Left lung (tissue), 10 donors: ENCODE data around the gene CABLES1. TPM values are rescaled to one million over a fixed set of nuclear protein-coding genes. Genes with fewer than 3 reads are reported as not detected.

Source experiments
- ATAC-seq: fragments of 200-7000 bp; cut with Tn5 transposase; one replicate; pipeline ENCODE4 v1.9.1; 2020; ENCODE audit warnings: moderate library complexity
- DNase-seq, 4 donors: peaks; one replicate each; pipeline ENCODE4 v3.0.0-alpha.2; 2013 to 2020
- H3K27ac ChIP-seq, 2 donors: fragments of 200-600 bp; sonication (generic) in 1 of 2; one replicate each; pipeline versions ENCODE4 v1.5.0 to v1.8.0; 2020 to 2021
- H3K27me3 ChIP-seq, 2 donors: fragments of 200-600 bp; sonication (generic) in 1 of 2; one replicate each; pipeline versions ENCODE4 v1.5.0 to v1.8.0; 2020 to 2021
- H3K36me3 ChIP-seq, 2 donors: fragments of 200-600 bp; sonication (generic) in 1 of 2; one replicate each; pipeline versions ENCODE4 v1.5.0 to v1.8.0; 2020 to 2021
- H3K4me1 ChIP-seq, 2 donors: fragments of 200-600 bp; one replicate each; pipeline ENCODE4 v1.8.0; 2021
- H3K4me3 ChIP-seq, 2 donors: fragments of 200-600 bp; sonication (generic) in 1 of 2; one replicate each; pipeline versions ENCODE4 v1.5.0 to v1.8.0; 2020 to 2021; ENCODE audit warnings: mild to moderate bottlenecking in 1 of 2
- H3K9me3 ChIP-seq, 2 donors: fragments of 200-600 bp; sonication (generic) in 1 of 2; one replicate each; pipeline versions ENCODE4 v1.5.0 to v1.8.0; 2020 to 2021
- CTCF ChIP-seq, 2 donors: fragments of 200-600 bp; sonication (generic) in 1 of 2; IDR thresholded peaks; one replicate each; pipeline versions ENCODE4 v1.5.0 to v1.8.0; 2021; ENCODE audit warnings: antibody characterized with exemption in 2 of 2
- intact Hi-C, 2 donors: fragments of 100-400 bp; cut with DNase I; formaldehyde crosslinking; loops; one replicate each; pipeline versions ENCODE4 v1.11.2 to v1.14.2; 2022
- polyA plus RNA-seq, 6 donors: library from polyadenylated mRNA; unstranded; fragments of 120-200 nt; gene quantifications; one replicate each; pipeline ENCODE4 v1.2.1, GENCODE V29; 2013; ENCODE audit not compliant: insufficient read length in 6 of 6
- total RNA-seq, 2 donors: library from RNA; stranded (reverse); fragmentation: NEBNext Ultra II Directional; extraction: Animal tissue kit (Norgen Biotek cat#: 25700); gene quantifications; one replicate each; pipeline ENCODE4 v1.2.1, GENCODE V29; 2021
- donor health status: DM: no; HTN: yes; CAD: no.
- donor health status: DM: no; HTN: no; CAD: no.

CABLES1 gene
- total and polyA plus RNA-seq, 8 donors = 21.9 to 84.5 (median 71.6) TPM

GRCh38 chr18:23237524-23238151 lies 102.4 kb downstream of the CABLES1 start:
- DNase-seq (peak in 2 of 4 donors; percentile 73 to 88), ATAC-seq (peak; percentile 81)
- peak in 1 of 2 donors; percentile 19 for TF ChIP-seq CTCF (IDR thresholded peaks at IDR 0.05)
- H3K4me3 ChIP-seq = peak overlapping the region in 1 of 2 donors; percentile 29
- intact Hi-C loops = no loop called here
- no peaks in the 10 kb centered on the region for H3K36me3 ChIP-seq
- no peaks in the 10 kb centered on the region for H3K27me3 ChIP-seq
- no peaks in the 10 kb centered on the region for H3K9me3 ChIP-seq
- peak overlapping the region; percentile 79 to 83 for H3K27ac ChIP-seq
- peaks cover 8 to 23% of the 10 kb centered on the region in 2 donors for H3K4me1 ChIP-seq

GRCh38 chr18:23238152-23238531 lies 102.9 kb downstream of the CABLES1 start:
- ATAC-seq = peak; percentile 55
- Histone ChIP-seq H3K4me1 (peaks cover 8 to 28% of the 10 kb centered on the region in 2 donors), H3K27me3 (no peaks in the 10 kb centered on the region), H3K27ac (peak overlapping the region; percentile 79 to 83), H3K36me3 (no peaks in the 10 kb centered on the region), H3K9me3 (no peaks in the 10 kb centered on the region), H3K4me3 (peak overlapping the region in 1 of 2 donors; percentile 29)
- peak in 1 of 4 donors; percentile 55 for DNase-seq
- intact Hi-C loops = no loop called here
- no peak for TF ChIP-seq CTCF (IDR thresholded peaks at IDR 0.05)

GRCh38 chr18:23238651-23239349 lies 103.5 kb downstream of the CABLES1 start:
- Histone ChIP-seq H3K4me3 (no peak overlapping the region), H3K4me1 (peaks cover 8 to 35% of the 10 kb centered on the region in 2 donors), H3K9me3 (no peaks in the 10 kb centered on the region), H3K27me3 (no peaks in the 10 kb centered on the region), H3K27ac (peak overlapping the region; percentile 79 to 83), H3K36me3 (no peaks in the 10 kb centered on the region)
- intact Hi-C loops = no loop called here
- ATAC-seq (no peak), DNase-seq (no peak)
- no peak for TF ChIP-seq CTCF (IDR thresholded peaks at IDR 0.05)

- DNase-seq (no peak), ATAC-seq (no peak)
- intact Hi-C loops = no loop called here
- H3K27me3 ChIP-seq = no peaks in the 10 kb centered on the region
- peaks cover 8 to 37% of the 10 kb centered on the region in 2 donors for H3K4me1 ChIP-seq
- no peak overlapping the region for H3K4me3 ChIP-seq
- no peaks in the 10 kb centered on the region for H3K36me3 ChIP-seq
- H3K9me3 ChIP-seq = no peaks in the 10 kb centered on the region
- H3K27ac ChIP-seq = no peak overlapping the region
- TF ChIP-seq CTCF (IDR thresholded peaks at IDR 0.05) = no peak
These were observed 104.0 kb downstream of the CABLES1 start for GRCh38 chr18:23239350-23239692.

GRCh38 chr18:23239885-23240608 lies 104.8 kb downstream of the CABLES1 start:
- Histone ChIP-seq H3K4me3 (no peak overlapping the region), H3K4me1 (peaks cover 8 to 37% of the 10 kb centered on the region in 2 donors), H3K9me3 (no peaks in the 10 kb centered on the region), H3K27ac (no peak overlapping the region), H3K36me3 (no peaks in the 10 kb centered on the region), H3K27me3 (no peaks in the 10 kb centered on the region)
- ATAC-seq (no peak), DNase-seq (no peak)
- intact Hi-C loops = no loop called here
- TF ChIP-seq CTCF (IDR thresholded peaks at IDR 0.05) = no peak
